ENCODE measurements around the gene CA10. TPM values are rescaled to one million over a fixed set of nuclear protein-coding genes. Genes with fewer than 3 reads are reported as not detected.

The CA10 gene
- total RNA-seq, 2 experiments from 2014 or later = not detected

DNA sequence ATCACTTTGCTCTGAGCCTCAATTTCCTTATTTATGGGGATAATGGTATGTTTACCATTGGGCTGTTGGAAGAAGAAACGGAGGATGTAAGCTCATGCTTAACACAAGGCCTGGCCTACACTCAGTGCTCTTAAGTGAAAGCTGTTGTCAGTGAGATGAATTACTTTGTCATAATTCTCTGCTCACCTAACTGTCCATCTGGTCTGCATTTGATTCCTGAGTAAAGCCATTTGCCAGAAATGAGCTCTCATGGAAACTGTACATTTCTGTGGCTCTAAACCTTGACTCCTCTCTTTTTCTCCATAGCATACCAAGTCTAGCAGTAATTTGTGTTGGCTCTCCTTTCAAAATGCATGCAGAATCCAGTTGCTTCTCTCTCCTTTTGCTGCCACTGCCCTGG is 452.4 kb downstream of the CA10 start:
- H3K27me3 ChIP-seq (ENCODE audit: control insufficient read depth in 1 of 2, insufficient read depth in 2 of 2, low read length in 2 of 2) = peaks cover 3% of the 10 kb centered on the region in 2 experiments
- H3K36me3 Mint-ChIP-seq (ENCODE audit: low read depth) = no peaks in the 10 kb centered on the region
- DNase-seq = no peak
- no peak overlapping the region for H3K4me3 Mint-ChIP-seq
- ChIA-PET CTCF (no interaction called here), POLR2A (no interaction called here)
- H3K9me3 Mint-ChIP-seq = no peaks in the 10 kb centered on the region
- no peak for ATAC-seq (ENCODE audit: poor library complexity)
- no peak overlapping the region for H3K27ac Mint-ChIP-seq
- H3K27me3 Mint-ChIP-seq = peaks cover 19% of the 10 kb centered on the region
- intact Hi-C loops (cut with DNase I, micrococcal nuclease) = no loop called here
- no peaks in the 10 kb centered on the region for H3K9me3 ChIP-seq (ENCODE audit: control insufficient read depth in 1 of 2, insufficient read depth in 1 of 2, low read length in 2 of 2)
- H3K4me1 ChIP-seq (ENCODE audit: insufficient read depth, low read length) = no peaks in the 10 kb centered on the region
- no peak overlapping the region for H3K4me3 ChIP-seq (ENCODE audit: low read length)
- no peak overlapping the region for H3K27ac ChIP-seq (ENCODE audit: low read depth in 1 of 2, low read length in 2 of 2)
- TF ChIP-seq, protein P1, sequence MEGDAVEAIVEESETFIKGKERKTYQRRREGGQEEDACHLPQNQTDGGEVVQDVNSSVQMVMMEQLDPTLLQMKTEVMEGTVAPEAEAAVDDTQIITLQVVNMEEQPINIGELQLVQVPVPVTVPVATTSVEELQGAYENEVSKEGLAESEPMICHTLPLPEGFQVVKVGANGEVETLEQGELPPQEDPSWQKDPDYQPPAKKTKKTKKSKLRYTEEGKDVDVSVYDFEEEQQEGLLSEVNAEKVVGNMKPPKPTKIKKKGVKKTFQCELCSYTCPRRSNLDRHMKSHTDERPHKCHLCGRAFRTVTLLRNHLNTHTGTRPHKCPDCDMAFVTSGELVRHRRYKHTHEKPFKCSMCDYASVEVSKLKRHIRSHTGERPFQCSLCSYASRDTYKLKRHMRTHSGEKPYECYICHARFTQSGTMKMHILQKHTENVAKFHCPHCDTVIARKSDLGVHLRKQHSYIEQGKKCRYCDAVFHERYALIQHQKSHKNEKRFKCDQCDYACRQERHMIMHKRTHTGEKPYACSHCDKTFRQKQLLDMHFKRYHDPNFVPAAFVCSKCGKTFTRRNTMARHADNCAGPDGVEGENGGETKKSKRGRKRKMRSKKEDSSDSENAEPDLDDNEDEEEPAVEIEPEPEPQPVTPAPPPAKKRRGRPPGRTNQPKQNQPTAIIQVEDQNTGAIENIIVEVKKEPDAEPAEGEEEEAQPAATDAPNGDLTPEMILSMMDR (IDR thresholded peaks at IDR 0.05) = no peak
- no peaks in the 10 kb centered on the region for H3K36me3 ChIP-seq (ENCODE audit: insufficient read depth, low read length)
- no peaks in the 10 kb centered on the region for H3K4me1 Mint-ChIP-seq (ENCODE audit: low read depth)

DNA sequence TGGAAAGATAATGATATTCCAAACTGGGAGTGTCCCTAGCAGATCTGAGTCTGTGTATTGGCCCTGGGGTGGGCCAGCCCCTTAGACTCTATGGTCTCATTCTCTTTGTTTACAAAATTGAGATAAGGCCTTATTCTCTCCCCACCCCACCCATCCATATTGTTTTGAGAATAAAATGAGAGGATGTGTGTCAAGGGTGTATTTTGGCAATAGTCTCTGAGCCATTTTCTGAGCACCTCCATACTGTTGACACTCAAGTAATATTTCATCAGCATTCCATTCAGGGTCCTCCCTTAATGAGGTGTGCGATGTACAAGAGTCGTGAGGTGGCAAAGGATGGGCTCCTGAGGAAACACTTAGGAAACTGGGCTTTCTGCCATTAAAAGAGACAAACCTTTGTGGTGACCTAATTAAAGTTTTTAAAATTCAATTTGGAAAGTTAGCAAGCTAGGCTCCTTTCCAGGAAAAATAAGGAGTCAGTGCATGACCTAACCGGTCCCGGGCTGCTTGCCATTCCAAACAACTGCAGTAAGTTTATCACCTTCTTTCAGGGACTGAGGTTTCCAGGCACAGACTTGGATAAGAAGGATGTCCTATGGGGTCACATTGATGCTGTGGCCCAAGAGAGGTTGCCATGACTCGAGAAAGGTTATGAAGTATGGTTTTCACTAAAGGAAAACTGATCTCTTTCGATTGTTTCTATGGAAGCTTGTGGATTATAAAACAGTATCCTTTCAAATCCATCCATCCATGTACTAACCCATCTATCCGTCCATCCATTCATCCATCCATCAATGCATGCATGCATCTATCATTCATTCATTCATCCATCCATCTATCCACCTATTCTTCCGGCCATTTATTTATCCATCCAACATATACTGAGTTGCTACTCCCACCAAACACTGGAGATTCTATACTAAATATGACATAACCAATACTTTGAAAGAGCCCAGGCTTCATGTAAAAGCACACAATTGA is 454.9 kb downstream of the CA10 start:
- H3K36me3 ChIP-seq (ENCODE audit: insufficient read depth, low read length) = no peaks in the 10 kb centered on the region
- H3K9me3 ChIP-seq (ENCODE audit: control insufficient read depth in 1 of 2, insufficient read depth in 1 of 2, low read length in 2 of 2) = no peaks in the 10 kb centered on the region
- intact Hi-C loops (cut with DNase I, micrococcal nuclease) = no loop called here
- ChIA-PET CTCF (no interaction called here), POLR2A (no interaction called here)
- peaks cover 14% of the 10 kb centered on the region for H3K27me3 Mint-ChIP-seq
- no peaks in the 10 kb centered on the region for H3K36me3 Mint-ChIP-seq (ENCODE audit: low read depth)
- no peaks in the 10 kb centered on the region for H3K9me3 Mint-ChIP-seq
- no peak overlapping the region for H3K4me3 ChIP-seq (ENCODE audit: low read length)
- no peak for ATAC-seq (ENCODE audit: poor library complexity)
- TF ChIP-seq, protein P1 (IDR thresholded peaks at IDR 0.05) = no peak
- H3K27ac Mint-ChIP-seq = no peak overlapping the region
- peaks cover 3% of the 10 kb centered on the region in 2 experiments for H3K27me3 ChIP-seq (ENCODE audit: control insufficient read depth in 1 of 2, insufficient read depth in 2 of 2, low read length in 2 of 2)
- no peaks in the 10 kb centered on the region for H3K4me1 Mint-ChIP-seq (ENCODE audit: low read depth)
- no peak for DNase-seq
- no peak overlapping the region for H3K4me3 Mint-ChIP-seq
- H3K27ac ChIP-seq (ENCODE audit: low read depth in 1 of 2, low read length in 2 of 2) = no peak overlapping the region
- no peaks in the 10 kb centered on the region for H3K4me1 ChIP-seq (ENCODE audit: insufficient read depth, low read length)

DNA sequence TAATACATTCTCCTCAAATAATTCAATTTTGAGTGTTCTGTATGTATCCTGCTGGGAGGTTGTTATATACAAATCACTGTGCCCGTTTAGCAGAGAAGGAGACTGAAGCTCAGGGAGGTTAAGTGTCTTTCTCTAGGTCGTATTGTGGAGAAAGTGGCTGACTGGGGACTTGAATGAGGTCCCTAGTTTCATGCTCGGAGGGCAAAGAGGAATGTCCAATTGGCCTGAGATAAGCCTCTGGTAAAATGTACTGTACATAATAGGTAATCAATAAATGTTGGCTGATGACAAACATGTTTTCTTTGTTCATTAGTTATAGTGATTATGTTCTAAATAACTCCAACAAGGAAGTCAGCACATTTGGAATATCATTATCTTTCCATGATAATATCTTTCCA is 455.6 kb downstream of the CA10 start:
- no peak overlapping the region for H3K27ac Mint-ChIP-seq
- ChIA-PET CTCF (no interaction called here), POLR2A (no interaction called here)
- H3K27ac ChIP-seq (ENCODE audit: low read depth in 1 of 2, low read length in 2 of 2) = no peak overlapping the region
- TF ChIP-seq, protein P1 (IDR thresholded peaks at IDR 0.05) = no peak
- DNase-seq (no peak), ATAC-seq (ENCODE audit: poor library complexity) (no peak)
- H3K4me1 ChIP-seq (ENCODE audit: insufficient read depth, low read length) = no peaks in the 10 kb centered on the region
- intact Hi-C loops (cut with DNase I, micrococcal nuclease) = no loop called here
- no peaks in the 10 kb centered on the region for H3K4me1 Mint-ChIP-seq (ENCODE audit: low read depth)
- no peaks in the 10 kb centered on the region for H3K9me3 ChIP-seq (ENCODE audit: control insufficient read depth in 1 of 2, insufficient read depth in 1 of 2, low read length in 2 of 2)
- H3K4me3 Mint-ChIP-seq = no peak overlapping the region
- no peak overlapping the region for H3K4me3 ChIP-seq (ENCODE audit: low read length)
- H3K9me3 Mint-ChIP-seq = no peaks in the 10 kb centered on the region
- peaks cover 18% of the 10 kb centered on the region for H3K27me3 Mint-ChIP-seq
- H3K36me3 ChIP-seq (ENCODE audit: insufficient read depth, low read length) = no peaks in the 10 kb centered on the region
- H3K27me3 ChIP-seq (ENCODE audit: control insufficient read depth in 1 of 2, insufficient read depth in 2 of 2, low read length in 2 of 2) = peaks cover 3% of the 10 kb centered on the region in 2 experiments
- no peaks in the 10 kb centered on the region for H3K36me3 Mint-ChIP-seq (ENCODE audit: low read depth)
